A549 (cell line): ENCODE results near the gene ARAP3.

ENCODE experiments used
- BHLHE40 ChIP-seq: IDR thresholded peaks from 2 replicates; pipeline ENCODE4 v1.6.1; 2012; ENCODE audit warnings: low read depth, low read length, inconsistent platforms
- CBX8 ChIP-seq: fragments of 200-600 bp; sonication (generic); IDR thresholded peaks from 2 replicates; pipeline ENCODE4 v1.6.1; 2016
- CTCF ChIP-seq: fragments of >200 bp; sonication (Bioruptor Twin); formaldehyde crosslinking; IDR thresholded peaks from 3 replicates; pipeline ENCODE4 v1.5.1; 2016
- EP300 ChIP-seq, 2 experiments: fragments of >200 bp; sonication (Bioruptor Twin); formaldehyde crosslinking; IDR thresholded peaks; 2 replicates in 1 of 2; 3 replicates in 1 of 2; pipeline ENCODE4 v1.6.1; 2016 to 2017
- FOSL2 ChIP-seq, 2 experiments: fragments of 450-650 bp in 1 of 2; fragments of >200 bp in 1 of 2; sonication (Bioruptor Twin) in 1 of 2; formaldehyde crosslinking; IDR thresholded peaks; 2 replicates each; pipeline versions ENCODE4 v1.5.0 to v1.6.1; 2016 to 2020; ENCODE audit warnings: mild to moderate bottlenecking in 1 of 2, moderate library complexity in 1 of 2
- GATA3 ChIP-seq: IDR thresholded peaks from 2 replicates; pipeline ENCODE4 v1.6.1; 2012; ENCODE audit warnings: borderline replicate concordance
- HEYL ChIP-seq: fragments of 250-450 bp; sonication (Bioruptor Pico); IDR thresholded peaks from 2 replicates; pipeline ENCODE4 v1.8.0; 2021; ENCODE audit warnings: mild to moderate bottlenecking, moderate library complexity
- POLR2A ChIP-seq: IDR thresholded peaks from 2 replicates; pipeline ENCODE4 v1.6.1; 2012; ENCODE audit warnings: mild to moderate bottlenecking, low read length
- RFX5 ChIP-seq: fragments of 450-650 bp; IDR thresholded peaks from 2 replicates; pipeline ENCODE4 v1.7.1; 2014; ENCODE audit warnings: antibody characterized with exemption, mild to moderate bottlenecking, moderate library complexity
- SMC3 ChIP-seq: fragments of >200 bp; sonication (Bioruptor Twin); formaldehyde crosslinking; IDR thresholded peaks from 3 replicates; pipeline ENCODE4 v1.6.1; 2018; ENCODE audit warnings: inconsistent platforms
- TP53 ChIP-seq: fragments of 250-450 bp; sonication (Bioruptor Pico); IDR thresholded peaks from 2 replicates; pipeline ENCODE4 v1.5.0; 2021; ENCODE audit warnings: mild to moderate bottlenecking, moderate library complexity
- ZFP36 ChIP-seq: fragments of 450-650 bp; IDR thresholded peaks from 2 replicates; pipeline ENCODE4 v1.6.1; 2014; ENCODE audit warnings: borderline replicate concordance; ENCODE audit not compliant: partially characterized antibody
- ZNF302 ChIP-seq: fragments of 250-450 bp; sonication (Bioruptor Pico); IDR thresholded peaks from 2 replicates; pipeline ENCODE4 v1.9.0; 2021; ENCODE audit warnings: inconsistent platforms, mild to moderate bottlenecking, moderate library complexity

- no peak for TF ChIP-seq CTCF
- TF ChIP-seq POLR2A = no peak
- TF ChIP-seq ZNF302 (CRISPR knock-in tag) = no peak
- TF ChIP-seq BHLHE40 = no peak
- TF ChIP-seq CBX8 = no peak
- no peak for TF ChIP-seq RFX5
- TF ChIP-seq EP300 (IDR thresholded peaks at IDR 0.05) = no peak
- no peak for TF ChIP-seq SMC3
- no peak for TF ChIP-seq FOSL2 (IDR thresholded peaks at IDR 0.05)
- no peak for TF ChIP-seq FOSL2 (CRISPR knock-in tag; IDR thresholded peaks at IDR 0.05)
- no peak for TF ChIP-seq ZFP36
- TF ChIP-seq GATA3 = no peak
- TF ChIP-seq TP53 (CRISPR knock-in tag) = no peak
- no peak for TF ChIP-seq HEYL (CRISPR knock-in tag)
Measured at GRCh38 chr5:141640051-141640415, 42.0 kb downstream of the ARAP3 start.
